Neuronal stem cell (in vitro differentiated cells): ENCODE results near the gene SMPDL3B.

Source experiments
- DNase-seq: peaks from one replicate; pipeline ENCODE4 v3.0.0-alpha.2; 2013; ENCODE audit warnings: low spot score
- H2AFZ ChIP-seq: one replicate; pipeline ENCODE4 v1.6.1; 2013; ENCODE audit warnings: mild to moderate bottlenecking, low read length, inconsistent platforms
- H2AK5ac ChIP-seq: 2 replicates; pipeline ENCODE4 v1.6.1; 2013; ENCODE audit warnings: low read depth, mild to moderate bottlenecking, inconsistent platforms, low read length, moderate library complexity, mixed read lengths
- H2BK120ac ChIP-seq: 2 replicates; pipeline ENCODE4 v1.6.1; 2013; ENCODE audit warnings: low read depth, mild to moderate bottlenecking, inconsistent platforms, low read length, moderate library complexity, mixed read lengths
- H2BK12ac ChIP-seq: one replicate; pipeline ENCODE4 v1.6.1; 2013; ENCODE audit warnings: low read length, inconsistent platforms
- H2BK15ac ChIP-seq: 2 replicates; pipeline ENCODE4 v1.6.1; 2013; ENCODE audit warnings: mild to moderate bottlenecking, low read length, inconsistent platforms, mixed read lengths
- H2BK5ac ChIP-seq: one replicate; pipeline ENCODE4 v1.6.1; 2013; ENCODE audit warnings: inconsistent platforms, mild to moderate bottlenecking, low read length, moderate library complexity
- H3K14ac ChIP-seq: one replicate; pipeline ENCODE4 v1.6.1; 2013; ENCODE audit warnings: low read length, inconsistent platforms
- H3K18ac ChIP-seq: 2 replicates; pipeline ENCODE4 v1.6.1; 2013; ENCODE audit warnings: low read length, inconsistent platforms
- H3K23ac ChIP-seq: 2 replicates; pipeline ENCODE4 v1.6.1; 2013; ENCODE audit warnings: low read depth, mild to moderate bottlenecking, mixed read lengths, low read length, inconsistent platforms; ENCODE audit not compliant: poor library complexity
- H3K27ac ChIP-seq: replicated peaks from 3 replicates; pipeline ENCODE4 v1.5.1; 2013; ENCODE audit warnings: low read length, inconsistent platforms
- H3K27me3 ChIP-seq, 3 experiments: 2 replicates each; pipeline ENCODE4 v1.6.1; 2013; ENCODE audit warnings: low read length in 3 of 3, mild to moderate bottlenecking in 2 of 3, inconsistent platforms in 1 of 3, low read depth in 1 of 3, mixed read lengths in 1 of 3, moderate library complexity in 1 of 3; ENCODE audit not compliant: control insufficient read depth in 3 of 3, insufficient read depth in 3 of 3
- H3K36me3 ChIP-seq, 2 donors: replicated peaks in 1 of 2; 2 replicates each; pipeline ENCODE4 v1.6.1; 2013; ENCODE audit warnings: low read length in 2 of 2; ENCODE audit not compliant: control insufficient read depth in 2 of 2, insufficient read depth in 2 of 2
- H3K4ac ChIP-seq: 2 replicates; pipeline ENCODE4 v1.6.1; 2013; ENCODE audit warnings: inconsistent platforms, mild to moderate bottlenecking, low read length, moderate library complexity
- H3K4me1 ChIP-seq, 2 donors: 1 replicate in 1 of 2; 2 replicates in 1 of 2; pipeline ENCODE4 v1.6.1; 2013; ENCODE audit warnings: low read length in 2 of 2, low read depth in 1 of 2; ENCODE audit not compliant: control insufficient read depth in 2 of 2, insufficient read depth in 1 of 2
- H3K4me2 ChIP-seq: one replicate; pipeline ENCODE4 v1.6.1; 2013; ENCODE audit warnings: mild to moderate bottlenecking, low read length, inconsistent platforms; ENCODE audit not compliant: insufficient read depth, poor library complexity, severe bottlenecking
- H3K4me3 ChIP-seq, 2 donors: 2 replicates each; pipeline ENCODE4 v1.5.1; 2013; ENCODE audit warnings: low read length in 2 of 2, mild to moderate bottlenecking in 2 of 2, inconsistent platforms in 1 of 2, moderate library complexity in 1 of 2
- H3K79me1 ChIP-seq: one replicate; pipeline ENCODE4 v1.6.1; 2013; ENCODE audit warnings: low read depth, mild to moderate bottlenecking, inconsistent platforms, low read length, moderate library complexity
- H3K9ac ChIP-seq: one replicate; pipeline ENCODE4 v1.6.1; 2013; ENCODE audit warnings: mild to moderate bottlenecking, low read depth, low read length, inconsistent platforms; ENCODE audit not compliant: poor library complexity
- H3K9me3 ChIP-seq, 2 donors: replicated peaks in 1 of 2; 2 replicates each; pipeline versions ENCODE3 to v1.6.1; 2013; ENCODE audit warnings: low read length in 2 of 2, mild to moderate bottlenecking in 2 of 2, inconsistent platforms in 1 of 2, low read depth in 1 of 2, mixed read lengths in 1 of 2, moderate library complexity in 1 of 2; ENCODE audit not compliant: control insufficient read depth in 2 of 2, insufficient read depth in 1 of 2
- H4K8ac ChIP-seq: one replicate; pipeline ENCODE4 v1.6.1; 2013; ENCODE audit warnings: low read depth, mild to moderate bottlenecking, inconsistent platforms, low read length, moderate library complexity
- H4K91ac ChIP-seq: one replicate; pipeline ENCODE4 v1.6.1; 2013; ENCODE audit warnings: low read length, low read depth, mild to moderate bottlenecking, inconsistent platforms; ENCODE audit not compliant: poor library complexity
- WGBS, 2 donors: extraction: QIAGEN DNeasy Blood & Tissue Kit; methylation state at CpG; one replicate each; pipeline ENCODE4 v1.1.7; 2013; ENCODE audit warnings: missing lambda C conversion rate in 2 of 2, mixed read lengths in 1 of 2; ENCODE audit not compliant: insufficient read length in 2 of 2, insufficient replicate concordance in 1 of 2; ENCODE audit errors: extremely low coverage in 2 of 2; 5-methylcytosine and 5-hydroxymethylcytosine counted together

SMPDL3B gene

GRCh38 chr1:27935721-27936120, 921 bp downstream of the SMPDL3B start:
- whole genome bisulfite sequencing, 2 donors: no CpG with 5 or more reads among the region's 8 CpGs
- Histone ChIP-seq H3K4me3 (no peak overlapping the region), H3K23ac (no peak overlapping the region), H3K36me3 (no peaks in the 10 kb centered on the region), H3K9me3 (no peaks in the 10 kb centered on the region), H3K18ac (peak overlapping the region; percentile 36), H4K8ac (no peak overlapping the region), H2BK15ac (no peak overlapping the region), H2AFZ (no peak overlapping the region), H3K4me2 (no peak overlapping the region), H3K4ac (no peak overlapping the region), H3K27me3 (peaks cover 0 to 46% (median 4%) of the 10 kb centered on the region in 3 experiments), H2AK5ac (no peak overlapping the region), H3K4me1 (peaks cover 0 to 10% of the 10 kb centered on the region in 2 donors), H3K27ac (no peak overlapping the region), H2BK5ac (no peak overlapping the region), H4K91ac (no peak overlapping the region), H2BK120ac (no peak overlapping the region), H2BK12ac (no peak overlapping the region), H3K14ac (no peak overlapping the region), H3K79me1 (no peaks in the 10 kb centered on the region), H3K9ac (no peak overlapping the region)
- no peak for DNase-seq

- Histone ChIP-seq H4K8ac (no peak overlapping the region), H3K23ac (no peak overlapping the region), H3K79me1 (no peaks in the 10 kb centered on the region), H3K4ac (no peak overlapping the region), H2BK15ac (no peak overlapping the region), H3K27ac (no peak overlapping the region), H2BK5ac (no peak overlapping the region), H3K18ac (no peak overlapping the region), H4K91ac (no peak overlapping the region), H3K9me3 (no peaks in the 10 kb centered on the region), H3K14ac (no peak overlapping the region), H2AFZ (no peak overlapping the region), H3K9ac (no peak overlapping the region), H3K4me2 (no peak overlapping the region), H3K4me3 (no peak overlapping the region), H3K4me1 (peaks cover 0 to 10% of the 10 kb centered on the region in 2 donors), H3K36me3 (no peaks in the 10 kb centered on the region), H3K27me3 (peaks cover 0 to 50% (median 4%) of the 10 kb centered on the region in 3 experiments), H2BK12ac (no peak overlapping the region), H2BK120ac (no peak overlapping the region), H2AK5ac (no peak overlapping the region)
- WGBS, 2 donors: no CpG with 5 or more reads among the region's 5 CpGs
- no peak for DNase-seq
Observed at GRCh38 chr1:27936370-27936769, 1.6 kb downstream of the SMPDL3B start.

GRCh38 chr1:27937524-27937836, 2.7 kb downstream of the SMPDL3B start:
- Histone ChIP-seq H3K79me1 (no peaks in the 10 kb centered on the region), H3K4me3 (no peak overlapping the region), H4K91ac (no peak overlapping the region), H4K8ac (no peak overlapping the region), H2AK5ac (no peak overlapping the region), H2BK15ac (no peak overlapping the region), H3K9ac (no peak overlapping the region), H2BK5ac (no peak overlapping the region), H3K4me2 (no peak overlapping the region), H2BK120ac (no peak overlapping the region), H3K27me3 (peaks cover 0 to 53% (median 4%) of the 10 kb centered on the region in 3 experiments), H3K36me3 (no peaks in the 10 kb centered on the region), H3K23ac (no peak overlapping the region), H3K27ac (no peak overlapping the region), H3K4ac (no peak overlapping the region), H3K18ac (no peak overlapping the region), H2BK12ac (no peak overlapping the region), H2AFZ (no peak overlapping the region), H3K9me3 (no peaks in the 10 kb centered on the region), H3K4me1 (peaks cover 0 to 10% of the 10 kb centered on the region in 2 donors), H3K14ac (no peak overlapping the region)
- WGBS, 2 donors: no CpG with 5 or more reads among the region's 1 CpG
- no peak for DNase-seq

- H3K23ac ChIP-seq: no peak overlapping the region
- H4K8ac ChIP-seq: no peak overlapping the region
- no peak overlapping the region for H2BK12ac ChIP-seq
- H2BK120ac ChIP-seq: no peak overlapping the region
- H3K4me3 ChIP-seq: no peak overlapping the region
- no CpG with 5 or more reads among the region's 4 CpGs for WGBS, 2 donors
- H3K4me1 ChIP-seq: peaks cover 0 to 10% of the 10 kb centered on the region in 2 donors
- H3K79me1 ChIP-seq: no peaks in the 10 kb centered on the region
- no peak overlapping the region for H2BK5ac ChIP-seq
- H3K27ac ChIP-seq: no peak overlapping the region
- no peaks in the 10 kb centered on the region for H3K36me3 ChIP-seq
- H2AK5ac ChIP-seq: no peak overlapping the region
- H4K91ac ChIP-seq: no peak overlapping the region
- H3K14ac ChIP-seq: no peak overlapping the region
- no peak for DNase-seq
- no peak overlapping the region for H2AFZ ChIP-seq
- no peak overlapping the region for H3K9ac ChIP-seq
- no peak overlapping the region for H3K18ac ChIP-seq
- no peak overlapping the region for H3K4me2 ChIP-seq
- H3K4ac ChIP-seq: no peak overlapping the region
- H3K9me3 ChIP-seq: no peaks in the 10 kb centered on the region
- no peak overlapping the region for H2BK15ac ChIP-seq
- peaks cover 0 to 52% (median 4%) of the 10 kb centered on the region in 3 experiments for H3K27me3 ChIP-seq
Observed at GRCh38 chr1:27938488-27938887, 3.7 kb downstream of the SMPDL3B start.
